GM19043 (cell line): ENCODE measurements around the gene SMNDC1.
"Not testable (repeated sequence)": the region's sequence is repeated elsewhere in the genome, so short reads cannot be mapped to it uniquely, and the experiment has no call there.

Source experiments
- ATAC-seq: cut with Tn5 transposase; IDR thresholded peaks from one replicate; pipeline ENCODE4 v1.9.1; 2021; ENCODE audit warnings: low read depth; ENCODE audit not compliant: unreplicated experiment

SMNDC1 gene

GRCh38 chr10:110286841-110287240 lies 17.9 kb downstream of the SMNDC1 start:
- no peak for ATAC-seq

- no peak for ATAC-seq
These were observed 19.2 kb downstream of the SMNDC1 start for GRCh38 chr10:110285501-110285900.

- no peak for ATAC-seq
These were observed 20.5 kb downstream of the SMNDC1 start for GRCh38 chr10:110284262-110284661.

GRCh38 chr10:110279407-110279986 lies 25.2 kb downstream of the SMNDC1 start:
- ATAC-seq = no peak

GRCh38 chr10:110278562-110279406 lies 25.9 kb downstream of the SMNDC1 start:
- no peak for ATAC-seq

- ATAC-seq = no peak
These were observed 27.1 kb downstream of the SMNDC1 start for GRCh38 chr10:110277591-110277990.

- ATAC-seq = no peak
These were observed 28.1 kb downstream of the SMNDC1 start for GRCh38 chr10:110276603-110277002.

- no peak for ATAC-seq
These were observed 29.5 kb downstream of the SMNDC1 start for GRCh38 chr10:110275128-110275729.

- ATAC-seq = no peak
These were observed 30.1 kb downstream of the SMNDC1 start for GRCh38 chr10:110274647-110275046.

- no peak for ATAC-seq
These were observed 30.6 kb downstream of the SMNDC1 start for GRCh38 chr10:110274072-110274627.

GRCh38 chr10:110273474-110273873 lies 31.2 kb downstream of the SMNDC1 start:
- ATAC-seq = no peak

GRCh38 chr10:110272995-110273394 lies 31.7 kb downstream of the SMNDC1 start:
- not testable (repeated sequence) for ATAC-seq

GRCh38 chr10:110269374-110270318 lies 35.1 kb downstream of the SMNDC1 start:
- ATAC-seq = peak; percentile 54

GRCh38 chr10:110268971-110269370 lies 35.7 kb downstream of the SMNDC1 start:
- no peak for ATAC-seq

- ATAC-seq = no peak
These were observed 36.3 kb downstream of the SMNDC1 start for GRCh38 chr10:110268442-110268841.

- no peak for ATAC-seq
These were observed 37.4 kb downstream of the SMNDC1 start for GRCh38 chr10:110267276-110267675.

GRCh38 chr10:110265573-110266193 lies 39.0 kb downstream of the SMNDC1 start:
- ATAC-seq = no peak

- no peak for ATAC-seq
These were observed 41.6 kb downstream of the SMNDC1 start for GRCh38 chr10:110263164-110263563.

- ATAC-seq = no peak
These were observed 43.8 kb downstream of the SMNDC1 start for GRCh38 chr10:110260746-110261477.
